OCI-LY1 (cell line): Measurements from ENCODE around the gene MPO.

Source experiments
- EZH2 ChIP-seq: fragments of 200-600 bp; sonication (generic), shearing (Covaris generic); IDR thresholded peaks from 2 replicates; pipeline ENCODE4 v1.8.0; 2017; ENCODE audit warnings: borderline replicate concordance, mixed run types, mild to moderate bottlenecking, antibody characterized with exemption, low read length, moderate library complexity, mixed read lengths
- TF ChIP-seq, protein P1 (sequence below): fragments of 200-600 bp; sonication (generic), shearing (Covaris generic); IDR thresholded peaks from 2 replicates; pipeline ENCODE4 v1.5.1; 2017; ENCODE audit warnings: mild to moderate bottlenecking, antibody characterized with exemption, low read length, moderate library complexity, mixed read lengths

GRCh38 chr17:58228679-58229078 lies 52.1 kb downstream of the MPO start:
- TF ChIP-seq, protein P1, sequence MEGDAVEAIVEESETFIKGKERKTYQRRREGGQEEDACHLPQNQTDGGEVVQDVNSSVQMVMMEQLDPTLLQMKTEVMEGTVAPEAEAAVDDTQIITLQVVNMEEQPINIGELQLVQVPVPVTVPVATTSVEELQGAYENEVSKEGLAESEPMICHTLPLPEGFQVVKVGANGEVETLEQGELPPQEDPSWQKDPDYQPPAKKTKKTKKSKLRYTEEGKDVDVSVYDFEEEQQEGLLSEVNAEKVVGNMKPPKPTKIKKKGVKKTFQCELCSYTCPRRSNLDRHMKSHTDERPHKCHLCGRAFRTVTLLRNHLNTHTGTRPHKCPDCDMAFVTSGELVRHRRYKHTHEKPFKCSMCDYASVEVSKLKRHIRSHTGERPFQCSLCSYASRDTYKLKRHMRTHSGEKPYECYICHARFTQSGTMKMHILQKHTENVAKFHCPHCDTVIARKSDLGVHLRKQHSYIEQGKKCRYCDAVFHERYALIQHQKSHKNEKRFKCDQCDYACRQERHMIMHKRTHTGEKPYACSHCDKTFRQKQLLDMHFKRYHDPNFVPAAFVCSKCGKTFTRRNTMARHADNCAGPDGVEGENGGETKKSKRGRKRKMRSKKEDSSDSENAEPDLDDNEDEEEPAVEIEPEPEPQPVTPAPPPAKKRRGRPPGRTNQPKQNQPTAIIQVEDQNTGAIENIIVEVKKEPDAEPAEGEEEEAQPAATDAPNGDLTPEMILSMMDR: no peak
- TF ChIP-seq EZH2: no peak
